ENCODE results near the gene TYRO3.
"Not testable (repeated sequence)": the region's sequence is repeated elsewhere in the genome, so short reads cannot be mapped to it uniquely, and the experiment has no call there.

TYRO3 gene

GRCh38 chr15:41554915-41555314 is 4.1 kb upstream of the TYRO3 start:
- no peak for DNase-seq

- no peak for DNase-seq
These were observed 2.3 kb upstream of the TYRO3 start for GRCh38 chr15:41556677-41557076.

GRCh38 chr15:41557673-41558399 is 1.2 kb upstream of the TYRO3 start:
- DNase-seq: peak; percentile 20 to 64 (median 40)

GRCh38 chr15:41559239-41559782 is 299 bp downstream of the TYRO3 start:
- DNase-seq: no peak

- DNase-seq: no peak
These were observed 1.5 kb downstream of the TYRO3 start for GRCh38 chr15:41560572-41560874.

- DNase-seq: no peak
These were observed 2.2 kb downstream of the TYRO3 start for GRCh38 chr15:41561104-41561776.

- DNase-seq: no peak
These were observed 2.7 kb downstream of the TYRO3 start for GRCh38 chr15:41561777-41562145.

GRCh38 chr15:41562244-41562643 is 3.2 kb downstream of the TYRO3 start:
- no peak for DNase-seq

GRCh38 chr15:41562784-41563198 is 3.8 kb downstream of the TYRO3 start:
- no peak for DNase-seq

GRCh38 chr15:41564286-41564959 is 5.4 kb downstream of the TYRO3 start:
- no peak for DNase-seq

GRCh38 chr15:41564960-41565502 is 6.0 kb downstream of the TYRO3 start:
- no peak for DNase-seq

- no peak for DNase-seq
These were observed 6.7 kb downstream of the TYRO3 start for GRCh38 chr15:41565702-41566101.

GRCh38 chr15:41566121-41566885 is 7.3 kb downstream of the TYRO3 start:
- DNase-seq: no peak

- no peak for DNase-seq
These were observed 8.2 kb downstream of the TYRO3 start for GRCh38 chr15:41567261-41567660.

GRCh38 chr15:41567862-41568261 is 8.8 kb downstream of the TYRO3 start:
- no peak for DNase-seq

- no peak for DNase-seq
These were observed 9.5 kb downstream of the TYRO3 start for GRCh38 chr15:41568350-41569017.

GRCh38 chr15:41569232-41569631 is 10.2 kb downstream of the TYRO3 start:
- DNase-seq: not testable (repeated sequence)

- DNase-seq: no peak
These were observed 11.8 kb downstream of the TYRO3 start for GRCh38 chr15:41570764-41571163.

- DNase-seq: no peak
These were observed 12.9 kb downstream of the TYRO3 start for GRCh38 chr15:41571948-41572347.

GRCh38 chr15:41572866-41573265 is 13.9 kb downstream of the TYRO3 start:
- no peak for DNase-seq

- DNase-seq: no peak
These were observed 14.4 kb downstream of the TYRO3 start for GRCh38 chr15:41573396-41573795.

- DNase-seq: no peak
These were observed 15.1 kb downstream of the TYRO3 start for GRCh38 chr15:41574158-41574557.
